ENCODE data around the gene MYRIP. TPM values are rescaled to one million over a fixed set of nuclear protein-coding genes. Genes with fewer than 3 reads are reported as not detected.

MYRIP gene
- total RNA-seq, 4 donors from 2014 or later: 1.6 to 7.1 (median 3.6) TPM

GRCh38 chr3:39896184-39896583 is 86.8 kb downstream of the MYRIP start:
- Histone ChIP-seq H3K4me3 (replicated peaks in 1 of 3) (no peak overlapping the region), H3K27me3 (no peaks in the 10 kb centered on the region), H3K27ac (no peak overlapping the region), H3K36me3 (no peaks in the 10 kb centered on the region), H3K4me1 (peaks cover 0 to 4% of the 10 kb centered on the region in 2 donors), H3K9me3 (no peaks in the 10 kb centered on the region)
- 52 to 65% methylated on average over 2 of the region's 2 CpGs for WGBS, 2 donors
- peak; percentile 7 to 11 for DNase-seq
- TF ChIP-seq POLR2A (IDR thresholded peaks at IDR 0.05) (no peak), CTCF (IDR thresholded peaks at IDR 0.05) (no peak)
- intact Hi-C loops (cut with DNase I): no loop called here

DNA sequence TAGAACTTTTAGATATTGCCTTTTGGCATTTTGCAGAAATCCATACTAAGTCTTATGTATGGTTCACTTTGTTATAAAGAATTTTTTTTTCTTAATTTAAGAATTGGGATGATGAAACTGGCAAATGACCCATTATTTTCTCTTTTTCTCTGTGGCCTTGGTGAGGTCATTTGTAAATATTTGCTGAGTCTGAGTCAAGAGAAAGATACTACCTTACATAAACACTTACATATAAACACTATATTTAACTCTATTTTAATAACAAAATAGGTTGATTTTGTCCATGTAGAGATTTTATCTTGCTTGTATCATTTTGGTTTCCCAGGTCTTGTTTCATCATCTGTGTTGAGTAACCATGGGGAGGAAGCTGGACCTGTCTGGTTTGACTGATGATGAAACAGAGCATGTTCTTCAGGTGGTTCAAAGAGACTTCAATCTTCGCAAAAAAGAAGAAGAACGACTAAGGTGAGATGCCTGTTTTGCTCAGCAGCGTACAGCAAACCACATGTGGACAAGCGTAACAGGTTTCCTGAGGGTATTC is 91.1 kb downstream of the MYRIP start:
- WGBS, 2 donors: 95 to 96% methylated on average over 4 of the region's 4 CpGs
- intact Hi-C loops (cut with DNase I): no loop called here

DNA sequence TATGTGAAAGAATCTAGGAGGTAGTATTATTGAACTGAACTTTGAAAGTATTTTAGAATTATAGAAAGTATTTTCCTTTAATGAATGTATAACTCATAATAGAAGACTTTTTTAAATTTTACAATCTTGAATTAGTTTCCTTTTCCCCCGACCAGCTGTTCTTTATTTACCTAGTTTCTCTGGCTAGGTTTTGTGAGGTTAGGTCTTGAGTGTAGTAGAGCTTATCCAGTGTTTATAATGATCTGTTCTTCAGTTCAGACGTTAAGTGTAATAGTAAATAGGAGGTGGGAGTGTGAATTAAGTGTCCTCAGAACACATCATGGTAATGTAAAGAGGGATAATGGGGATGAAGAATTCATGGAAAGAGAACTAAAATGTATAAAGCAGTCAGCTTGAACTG is 93.8 kb downstream of the MYRIP start:
- intact Hi-C loops (cut with DNase I): no loop called here
- Histone ChIP-seq H3K36me3 (no peaks in the 10 kb centered on the region), H3K27me3 (no peaks in the 10 kb centered on the region), H3K27ac (no peak overlapping the region), H3K4me3 (replicated peaks in 1 of 3) (no peak overlapping the region), H3K4me1 (peaks cover 0 to 19% of the 10 kb centered on the region in 2 donors), H3K9me3 (no peaks in the 10 kb centered on the region)
- DNase-seq: no peak
- WGBS, 2 donors: 22 to 37% methylated on average over 2 of the region's 2 CpGs
- TF ChIP-seq POLR2A (IDR thresholded peaks at IDR 0.05): no peak
- TF ChIP-seq CTCF (IDR thresholded peaks at IDR 0.05): no peak

More for the DNA sequence above, 91.1 kb downstream of the MYRIP start:
- H3K4me3 ChIP-seq (replicated peaks in 1 of 3): no peak overlapping the region
- DNase-seq: no peak
- peaks cover 0 to 14% of the 10 kb centered on the region in 2 donors for H3K4me1 ChIP-seq
- H3K9me3 ChIP-seq: no peaks in the 10 kb centered on the region
- H3K36me3 ChIP-seq: no peaks in the 10 kb centered on the region
- H3K27ac ChIP-seq: no peak overlapping the region
- no peaks in the 10 kb centered on the region for H3K27me3 ChIP-seq
- TF ChIP-seq CTCF (IDR thresholded peaks at IDR 0.05): no peak
- TF ChIP-seq POLR2A (IDR thresholded peaks at IDR 0.05): no peak

DNA sequence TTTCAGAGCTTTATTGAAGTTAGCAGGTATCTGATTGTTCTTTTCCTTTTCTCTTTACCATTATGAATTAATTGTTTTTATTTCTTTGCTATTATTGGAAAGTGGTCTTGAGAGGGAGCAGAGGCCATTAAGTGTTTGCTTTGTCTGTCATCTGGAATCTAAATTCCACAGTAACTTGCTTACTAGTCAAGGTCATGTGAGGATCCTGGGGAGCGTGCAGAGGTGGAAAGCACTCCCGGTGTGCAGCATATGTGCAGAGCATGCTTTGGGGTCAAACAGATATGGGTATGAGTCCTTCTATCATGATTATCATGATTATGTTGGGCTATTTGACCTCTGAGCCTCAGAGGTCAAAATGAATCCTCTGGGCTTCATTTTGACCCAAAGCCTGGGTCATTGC is 96.4 kb downstream of the MYRIP start:
- H3K4me1 ChIP-seq: peaks cover 0 to 19% of the 10 kb centered on the region in 2 donors
- no peaks in the 10 kb centered on the region for H3K36me3 ChIP-seq
- no peak overlapping the region for H3K27ac ChIP-seq
- no peaks in the 10 kb centered on the region for H3K27me3 ChIP-seq
- no peaks in the 10 kb centered on the region for H3K9me3 ChIP-seq
- TF ChIP-seq CTCF (IDR thresholded peaks at IDR 0.05) (no peak), POLR2A (IDR thresholded peaks at IDR 0.05) (no peak)
- no peak overlapping the region for H3K4me3 ChIP-seq (replicated peaks in 1 of 3)
- 76 to 80% methylated on average over 2 of the region's 2 CpGs for WGBS, 2 donors
- intact Hi-C loops (cut with DNase I): no loop called here
- DNase-seq: no peak

GRCh38 chr3:39907981-39908380 is 98.6 kb downstream of the MYRIP start:
- Histone ChIP-seq H3K4me3 (replicated peaks in 1 of 3) (no peak overlapping the region), H3K27ac (no peak overlapping the region), H3K4me1 (peaks cover 6 to 15% of the 10 kb centered on the region in 2 donors), H3K27me3 (no peaks in the 10 kb centered on the region), H3K36me3 (no peaks in the 10 kb centered on the region), H3K9me3 (no peaks in the 10 kb centered on the region)
- intact Hi-C loops (cut with DNase I): no loop called here
- WGBS, 2 donors: 57% methylated on average over 4 of the region's 4 CpGs
- peak; percentile 8 to 11 for DNase-seq
- no peak for TF ChIP-seq POLR2A (IDR thresholded peaks at IDR 0.05)
- TF ChIP-seq CTCF (IDR thresholded peaks at IDR 0.05): no peak

All from thyroid gland (tissue), 4 donors.